HG02798 (cell line): ENCODE results near the gene FBN2.
A peak's percentile ranks its signal among the peaks of the same experiment; 100 is the strongest.
"Not testable (repeated sequence)": the region's sequence is repeated elsewhere in the genome, so short reads cannot be mapped to it uniquely, and the experiment has no call there.

Experiments
- ATAC-seq: cut with Tn5 transposase; IDR thresholded peaks from one replicate; pipeline ENCODE4 v1.9.1; 2021; ENCODE audit warnings: mild to moderate bottlenecking; ENCODE audit not compliant: unreplicated experiment, poor library complexity

FBN2 gene

DNA sequence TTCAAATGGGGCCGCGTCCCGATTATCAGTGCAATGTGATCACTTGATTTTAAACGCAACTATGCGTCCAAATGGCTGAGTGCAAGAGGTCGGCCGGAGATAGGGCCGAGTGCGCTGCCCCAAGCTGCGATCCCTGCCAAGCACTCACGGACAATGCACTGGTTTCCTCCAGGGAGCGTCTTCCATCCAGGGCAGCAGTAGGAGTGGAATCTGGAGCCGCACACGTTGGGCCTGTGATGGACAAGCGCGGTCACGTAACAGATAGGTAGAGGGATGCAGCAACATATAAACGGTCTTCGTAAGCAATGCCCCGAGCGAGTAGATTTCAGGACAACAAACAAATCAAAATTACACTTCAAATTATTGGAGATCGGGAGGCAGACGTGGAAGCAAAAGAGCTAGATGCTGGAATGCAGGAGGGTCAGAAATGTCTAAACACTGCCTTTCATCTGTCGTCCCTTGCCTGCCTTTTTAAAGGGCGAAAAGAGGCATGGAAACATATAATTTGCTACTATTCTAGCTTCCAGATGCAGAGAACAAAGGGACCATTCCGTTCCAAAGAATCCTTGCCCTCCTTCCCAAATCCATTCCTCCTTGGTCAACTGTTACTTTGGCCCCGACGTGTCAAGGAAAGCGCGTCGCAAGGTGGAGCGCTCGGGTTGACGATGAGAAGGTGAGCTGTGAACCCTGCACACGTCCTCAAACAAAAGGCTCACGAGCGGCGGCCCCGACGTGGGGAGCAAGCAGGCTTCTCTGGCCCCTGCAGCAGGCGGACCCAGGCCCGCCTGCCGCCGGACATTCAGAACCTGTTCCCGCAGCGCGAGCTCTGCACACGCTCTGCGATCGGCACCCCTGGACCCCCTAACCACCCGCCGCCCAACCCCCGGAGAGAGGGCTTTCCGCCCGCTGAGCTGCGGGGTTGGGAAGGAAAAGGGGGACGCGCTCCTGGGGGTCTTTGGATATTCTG lies 1.5 kb downstream of the FBN2 start:
- no peak for ATAC-seq

DNA sequence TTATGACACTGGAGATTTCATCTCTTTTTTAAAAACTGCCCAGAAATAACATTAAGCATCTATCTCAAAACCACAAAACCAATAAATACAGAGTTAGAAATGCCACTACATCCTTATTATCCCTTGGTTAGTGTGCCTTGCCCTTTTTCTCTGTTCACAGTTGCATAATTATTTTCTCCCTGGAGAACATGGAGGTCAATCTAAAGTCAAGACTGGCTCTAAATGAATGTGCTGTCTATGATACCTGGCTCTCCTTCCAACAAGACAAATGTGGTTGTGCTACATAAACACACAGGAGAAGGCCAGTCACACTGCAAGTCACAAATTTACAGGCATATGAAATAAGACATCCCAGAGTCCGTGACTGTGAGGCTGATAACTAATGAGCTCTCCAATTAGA lies 2.8 kb downstream of the FBN2 start:
- no peak for ATAC-seq

DNA sequence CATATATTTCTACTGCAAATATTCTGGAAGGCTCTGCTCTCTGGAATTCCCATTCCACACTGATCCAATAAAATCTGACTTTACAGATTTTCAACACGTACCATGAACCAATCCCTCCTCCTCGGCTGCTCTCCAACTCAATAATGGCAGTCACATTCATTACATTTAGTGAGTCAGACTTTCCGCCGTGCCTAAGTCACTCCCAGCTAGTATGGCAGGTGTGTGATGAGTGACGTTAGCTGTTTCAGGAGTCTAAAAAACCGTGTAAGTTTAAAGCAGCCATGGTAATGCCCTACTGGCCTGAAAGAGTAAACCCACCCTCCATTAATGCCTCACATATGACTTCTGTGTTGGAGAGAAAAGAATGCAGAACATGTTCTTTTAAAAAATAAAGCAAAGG lies 3.3 kb downstream of the FBN2 start:
- ATAC-seq = no peak

DNA sequence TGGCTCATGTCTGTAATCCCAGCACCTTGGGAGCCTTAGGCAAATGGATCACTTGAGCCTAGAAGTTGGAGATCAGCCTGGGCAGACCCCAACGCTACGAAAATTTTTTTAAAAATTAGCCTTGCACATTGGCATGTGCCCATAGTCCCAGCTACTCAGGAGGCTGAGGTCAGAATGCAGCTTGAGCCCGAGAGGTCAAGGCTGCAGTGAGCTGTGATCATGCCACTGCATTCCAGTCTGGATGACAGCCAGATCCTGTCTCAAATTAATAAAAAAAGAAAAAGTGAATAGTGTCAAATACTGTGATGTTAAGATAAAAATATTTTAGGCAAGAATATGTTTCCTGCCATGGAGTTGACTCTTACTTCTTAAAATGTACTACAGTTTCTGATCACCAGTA lies 5.3 kb downstream of the FBN2 start:
- ATAC-seq = no peak

DNA sequence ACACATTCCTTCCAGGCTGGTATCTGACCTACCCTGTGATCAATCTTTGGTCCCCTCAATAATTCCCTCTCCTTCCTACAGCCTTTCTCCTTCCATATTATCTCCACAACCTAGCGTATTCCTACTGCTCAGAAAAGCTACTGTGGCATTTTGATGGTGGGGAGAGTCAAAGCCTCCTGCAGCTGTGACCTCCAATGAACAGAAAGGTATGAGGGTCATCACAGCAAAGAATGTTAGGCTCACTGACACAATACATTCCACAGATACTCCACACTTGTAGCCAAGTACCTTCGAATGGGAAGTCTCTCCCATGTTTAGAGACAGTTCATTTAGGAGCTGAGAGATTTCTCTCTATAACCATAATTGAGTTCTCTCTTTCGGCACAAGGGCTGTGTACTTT lies 5.9 kb downstream of the FBN2 start:
- ATAC-seq = no peak

DNA sequence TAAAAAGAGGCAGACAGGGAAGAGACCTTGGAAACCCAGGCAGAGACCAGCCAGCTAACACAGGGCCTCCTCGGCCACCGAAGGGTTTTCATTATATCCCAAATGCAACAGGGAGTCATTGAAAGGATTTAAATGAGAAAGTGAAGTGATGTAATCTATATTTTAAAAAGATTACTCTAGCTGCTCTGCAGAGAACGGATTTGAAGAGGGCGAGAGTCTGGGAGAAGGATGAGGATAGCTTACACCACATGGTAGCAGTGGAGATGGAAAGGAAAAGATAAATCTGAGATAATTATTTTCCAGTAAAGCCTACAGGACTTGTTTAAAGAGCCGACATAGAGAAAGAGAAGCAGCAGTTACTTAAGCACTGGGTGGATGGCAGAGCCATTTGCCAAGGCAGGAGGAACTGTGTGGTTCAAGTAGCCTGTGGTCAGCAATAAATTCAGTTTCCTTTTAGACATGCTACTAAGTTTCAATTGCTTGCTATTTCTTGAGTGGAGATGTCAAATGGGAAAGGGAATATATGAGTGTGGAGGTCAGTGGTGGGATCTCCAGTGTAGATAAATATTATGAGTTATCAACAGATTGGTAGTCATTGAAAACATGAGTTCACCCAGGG lies 9.3 kb downstream of the FBN2 start:
- ATAC-seq = no peak

DNA sequence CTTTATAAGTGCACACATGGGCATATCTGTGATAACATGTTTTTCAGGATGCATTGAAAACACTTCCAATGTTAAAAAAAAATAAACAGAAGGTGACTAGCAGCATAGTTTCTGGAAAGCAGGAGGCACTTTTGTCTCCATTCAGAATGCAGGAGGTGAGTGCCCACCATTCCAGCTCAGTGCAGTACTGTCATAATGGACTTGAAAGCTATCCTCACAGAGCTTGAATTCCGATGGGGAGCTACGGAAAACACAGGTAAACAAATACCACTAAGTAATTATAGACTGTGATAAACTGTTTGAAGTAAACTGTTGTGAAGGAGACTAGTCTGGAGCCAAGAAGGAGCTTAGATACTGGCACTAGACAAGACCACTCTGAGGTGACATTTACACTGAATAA lies 9.9 kb downstream of the FBN2 start:
- no peak for ATAC-seq

DNA sequence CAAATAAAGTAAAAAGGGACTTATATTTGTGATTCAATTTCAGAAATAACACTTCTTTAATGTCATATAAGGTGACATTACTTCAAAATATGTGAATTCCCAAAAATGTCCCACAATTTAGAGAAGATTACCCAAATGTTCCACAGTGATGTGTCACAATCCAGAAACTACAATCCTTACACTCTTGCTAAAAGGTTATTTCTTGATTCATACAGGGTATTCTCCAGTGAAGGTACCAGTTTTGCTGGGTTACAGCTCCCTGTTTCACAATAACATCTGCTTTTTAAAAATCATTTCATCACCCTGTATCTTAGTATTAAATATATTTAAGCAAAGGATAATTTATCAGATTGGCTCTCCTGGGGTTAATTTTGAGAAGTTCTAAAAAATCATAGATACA lies 11.0 kb downstream of the FBN2 start:
- no peak for ATAC-seq

DNA sequence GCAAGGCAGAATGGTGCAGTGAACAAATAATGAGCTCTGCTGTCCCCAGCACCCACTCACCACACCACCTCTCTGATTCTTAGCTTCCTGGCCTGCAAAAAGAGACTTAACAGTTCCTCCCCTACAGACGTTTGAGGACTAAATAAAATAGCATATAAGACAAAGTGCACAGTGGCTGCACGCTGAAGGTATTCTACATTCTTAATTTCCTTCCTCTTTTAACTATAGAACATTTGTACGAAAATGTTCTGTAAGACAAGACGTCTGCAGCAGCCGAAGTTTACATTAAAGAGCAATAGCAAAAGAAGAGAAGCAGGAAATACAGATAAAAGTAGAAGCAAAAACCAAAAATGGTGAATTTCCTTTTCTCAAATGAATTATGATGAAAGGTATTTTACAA lies 15.7 kb downstream of the FBN2 start:
- no peak for ATAC-seq

DNA sequence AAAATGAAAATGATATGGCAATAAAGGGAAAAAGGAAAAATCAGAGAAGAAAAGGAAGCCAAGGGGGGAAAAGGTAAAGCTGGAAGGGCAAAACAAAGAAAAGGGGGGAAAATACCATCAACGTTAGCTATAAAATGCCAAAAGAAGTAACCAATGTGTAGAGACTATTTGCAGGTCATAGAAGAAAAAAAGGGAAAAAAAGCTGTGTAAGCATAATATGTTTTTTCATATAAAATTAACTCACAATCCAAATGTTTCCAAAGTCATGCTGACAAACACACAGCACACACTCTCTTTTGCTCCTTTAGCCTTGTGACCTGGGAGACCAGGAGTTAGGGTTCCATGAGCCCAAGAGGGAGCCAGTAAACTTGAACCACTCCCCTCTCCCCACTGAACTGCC lies 18.2 kb downstream of the FBN2 start:
- ATAC-seq = no peak

DNA sequence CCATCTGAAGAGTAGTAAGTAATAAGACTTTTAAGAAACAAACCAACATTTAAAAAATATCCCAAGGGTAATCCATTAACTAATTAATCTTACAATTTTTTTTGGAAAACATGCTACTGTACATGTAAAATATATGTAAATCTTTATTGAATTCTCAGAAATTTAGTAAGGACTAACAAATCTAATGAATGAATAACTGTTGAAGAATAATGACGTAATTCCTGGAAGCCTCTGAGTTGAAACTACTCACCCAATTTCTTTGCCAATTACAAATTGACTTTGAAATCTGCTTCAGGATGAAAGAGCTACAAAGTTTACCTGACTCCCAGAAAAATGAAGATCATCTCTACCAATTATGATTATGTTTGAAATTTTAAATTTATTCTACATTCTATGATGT lies 21.1 kb downstream of the FBN2 start:
- ATAC-seq = no peak

DNA sequence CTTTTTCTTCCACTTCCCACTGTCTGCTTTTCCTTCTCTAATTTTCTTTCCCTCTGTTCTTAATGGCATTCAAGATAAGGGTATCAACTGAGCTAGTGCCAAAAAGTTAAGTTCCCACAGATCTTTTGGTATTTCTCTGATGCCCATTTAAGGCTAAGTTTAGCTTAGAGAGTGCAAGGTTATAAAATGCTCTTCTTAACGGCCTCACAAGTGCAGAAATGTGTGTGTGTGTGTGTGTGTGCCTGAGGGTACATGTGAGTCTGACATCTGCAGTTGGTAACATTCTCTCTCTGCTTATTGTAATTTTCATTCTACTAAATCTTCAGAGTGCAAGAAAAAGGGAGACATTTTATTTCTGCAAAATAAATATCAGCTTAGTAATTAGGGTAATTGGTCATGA lies 24.2 kb downstream of the FBN2 start:
- no peak for ATAC-seq

DNA sequence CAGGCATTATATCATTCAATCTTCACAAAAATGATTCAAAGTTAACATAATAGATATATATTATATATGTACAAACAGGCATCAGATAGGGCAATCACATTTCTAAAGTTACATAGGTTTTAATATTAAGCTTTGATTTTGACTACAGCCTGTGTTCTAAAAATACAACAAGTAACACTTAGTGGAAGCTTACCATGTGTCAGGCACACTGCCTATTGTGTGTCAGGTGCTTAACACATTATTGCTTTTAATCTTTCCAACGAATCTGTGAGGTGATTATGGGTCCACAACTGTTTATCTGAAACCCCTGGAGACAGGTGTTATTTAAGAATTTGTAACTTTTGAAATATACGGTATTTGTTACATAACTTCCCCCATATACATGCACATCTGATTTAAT lies 25.2 kb downstream of the FBN2 start:
- no peak for ATAC-seq

DNA sequence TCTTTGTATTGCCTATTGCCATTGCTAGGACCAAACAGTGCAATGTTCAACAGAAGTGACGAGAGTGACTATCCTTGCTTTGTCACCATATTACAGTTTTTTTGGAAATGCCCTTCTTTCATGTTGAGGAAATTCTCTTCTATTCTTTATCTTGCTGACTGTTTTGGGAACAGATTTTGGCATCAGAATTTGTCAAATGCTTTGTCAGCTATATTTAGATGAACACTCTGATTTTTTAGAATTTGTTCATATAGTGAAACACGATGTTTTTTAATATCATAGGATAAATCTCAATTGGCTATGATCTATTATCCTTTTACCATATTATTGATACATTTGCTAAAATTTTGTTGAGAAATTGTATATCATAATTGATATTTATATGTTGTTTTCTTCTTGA lies 31.4 kb downstream of the FBN2 start:
- ATAC-seq = no peak

DNA sequence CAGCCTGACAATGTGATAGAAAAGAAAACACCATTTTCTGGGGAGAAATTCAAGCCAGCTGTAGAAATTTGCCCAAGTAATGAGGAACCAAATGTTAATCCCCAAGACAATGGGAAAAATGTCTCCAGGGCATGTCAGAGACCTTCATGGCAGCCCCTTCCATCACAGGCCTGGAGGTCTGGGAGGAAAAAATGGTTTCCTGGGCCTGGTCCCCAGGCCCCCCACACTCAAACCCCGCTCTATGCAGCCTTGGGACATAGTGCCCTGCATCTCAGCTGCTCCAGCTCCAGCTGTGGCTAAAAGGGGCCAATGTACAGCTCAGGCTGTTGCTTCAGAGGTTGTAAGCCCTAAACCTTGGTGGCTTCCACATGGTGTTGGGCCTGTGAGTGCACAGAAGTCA lies 34.3 kb downstream of the FBN2 start:
- ATAC-seq = not testable (repeated sequence)

DNA sequence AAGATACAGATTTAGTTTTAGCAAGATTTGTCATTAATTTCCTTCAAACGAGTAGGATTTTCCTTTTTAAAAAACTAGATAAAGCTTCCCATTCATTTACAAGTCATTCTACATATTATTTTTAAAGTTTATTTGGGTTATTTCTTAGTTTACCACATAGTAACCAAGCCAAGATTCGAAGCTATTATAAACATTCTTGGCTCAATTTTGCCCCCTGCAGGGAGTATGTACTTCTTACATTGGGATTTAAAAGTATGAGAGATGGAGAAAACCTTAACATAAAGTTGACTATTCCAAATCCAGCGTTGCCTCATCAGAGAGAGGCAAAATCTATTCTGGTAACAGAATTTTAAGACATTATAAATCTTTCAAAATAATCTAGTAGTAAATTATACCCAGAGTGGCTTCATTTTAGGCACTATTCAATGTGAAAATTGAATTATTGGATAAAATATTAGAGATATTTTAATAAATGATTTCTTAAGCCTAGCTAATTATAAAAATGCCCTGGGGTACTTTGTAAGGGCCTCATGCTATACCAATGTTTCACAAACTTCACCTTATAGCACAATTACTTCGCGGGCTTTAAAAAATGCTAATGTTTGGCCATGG lies 39.1 kb downstream of the FBN2 start:
- no peak for ATAC-seq

DNA sequence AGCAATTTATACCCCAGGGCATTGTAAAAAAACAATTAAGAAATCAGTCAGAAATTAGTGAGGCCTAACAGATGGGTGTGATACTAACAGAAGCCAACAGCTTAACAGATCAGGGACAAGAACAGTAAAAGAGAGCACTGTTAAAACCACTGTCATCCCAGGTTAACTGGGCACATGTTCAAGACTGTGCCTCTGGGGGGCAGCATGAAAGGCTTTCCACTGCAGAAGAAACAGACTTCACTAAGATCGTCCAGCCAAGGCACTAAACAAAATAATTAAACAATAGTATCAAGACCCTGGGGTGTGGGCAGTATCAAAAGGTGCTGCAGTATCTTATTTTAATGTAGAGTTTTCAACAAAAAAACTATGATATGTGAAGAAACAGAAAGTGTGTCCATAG lies 43.5 kb downstream of the FBN2 start:
- peak; percentile 58 for ATAC-seq

DNA sequence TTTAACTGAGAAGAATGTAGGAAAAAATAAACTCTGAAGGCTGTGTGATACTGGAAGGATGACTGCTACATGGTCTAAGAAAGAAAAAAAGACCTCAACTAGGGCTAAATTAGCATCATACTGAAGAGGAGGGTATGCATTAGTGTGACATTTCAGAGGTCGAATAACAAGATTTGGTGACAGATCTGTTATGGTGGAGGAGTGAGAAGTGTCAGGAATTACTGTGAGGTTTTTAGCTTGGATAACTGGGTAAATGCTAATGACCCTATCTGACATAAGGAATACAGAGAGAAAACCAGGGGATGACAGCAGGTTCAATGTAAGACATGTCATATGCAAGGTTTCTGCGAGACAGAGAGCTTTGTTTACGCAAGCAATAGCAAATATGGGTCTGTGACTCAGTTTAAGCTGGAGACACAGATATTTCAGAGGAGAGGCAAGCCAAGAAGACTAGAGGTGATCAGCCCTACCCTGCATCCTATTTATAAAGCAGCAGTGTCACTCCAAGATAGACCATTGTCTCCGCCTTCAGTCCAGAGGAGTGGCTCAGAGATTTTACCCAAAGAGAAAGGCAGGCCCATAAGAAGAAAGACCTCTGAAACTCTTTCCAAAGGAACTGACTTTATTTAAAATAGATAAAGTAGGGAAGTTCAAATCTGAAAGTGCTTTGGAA lies 44.3 kb downstream of the FBN2 start:
- no peak for ATAC-seq

DNA sequence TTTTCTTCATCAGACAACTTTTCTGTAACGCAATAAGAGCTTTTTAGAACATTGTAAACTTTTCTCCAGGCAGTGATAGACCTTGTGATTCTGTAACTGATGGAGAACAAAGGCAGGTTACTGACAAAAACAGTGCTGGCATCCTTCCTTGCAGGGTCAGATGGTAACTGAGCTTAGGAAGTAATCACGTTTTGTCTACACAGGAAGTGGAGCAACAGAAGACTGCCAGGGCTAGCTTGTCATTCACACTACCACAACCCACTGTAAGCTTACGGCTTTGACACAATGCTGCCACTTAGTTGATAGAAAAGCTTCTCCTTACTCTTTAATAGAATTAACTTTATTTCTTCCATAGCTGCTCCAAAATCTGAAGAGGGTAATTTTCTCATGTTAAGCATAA lies 46.8 kb downstream of the FBN2 start:
- ATAC-seq = no peak

DNA sequence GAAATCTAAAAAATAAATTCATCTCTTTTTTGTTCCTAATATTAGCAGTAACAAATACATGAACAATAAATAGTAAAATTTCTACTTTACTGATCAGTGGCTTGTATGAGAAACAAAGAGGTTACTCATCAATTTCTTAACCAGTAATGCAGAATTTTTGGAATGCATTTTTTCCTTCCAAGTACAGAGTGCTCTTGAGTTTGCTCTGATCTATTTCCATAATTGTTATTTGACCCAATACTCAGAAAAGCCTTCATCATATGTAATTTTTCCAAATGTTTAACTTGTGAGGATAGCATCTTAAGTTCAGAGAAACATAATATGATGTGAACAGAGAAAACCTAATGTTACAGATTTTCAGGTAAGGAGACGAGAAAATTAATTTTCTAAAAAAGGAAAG lies 47.3 kb downstream of the FBN2 start:
- ATAC-seq = no peak

DNA sequence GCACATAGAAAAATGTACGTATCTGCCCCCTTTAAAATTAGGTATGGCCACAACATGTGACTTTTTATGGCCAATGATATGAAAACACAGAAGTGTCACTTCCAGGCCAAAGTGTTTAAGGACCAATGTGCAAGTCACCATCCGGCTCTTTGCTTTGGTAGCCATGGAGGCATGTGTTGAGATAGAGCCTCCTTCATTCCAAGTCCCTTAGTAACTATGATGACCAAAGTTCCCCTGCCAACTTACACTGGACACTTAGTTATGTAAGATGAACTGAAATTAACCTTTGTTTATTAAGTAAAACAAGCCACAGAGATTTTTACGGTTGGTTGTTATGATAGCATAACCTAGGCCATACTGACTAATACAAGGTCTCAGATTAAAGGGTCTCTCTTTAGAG lies 51.0 kb downstream of the FBN2 start:
- no peak for ATAC-seq
